HepG2 (cell line): ENCODE results near the gene CDC14A. TPM values are rescaled to one million over a fixed set of nuclear protein-coding genes. Genes with fewer than 3 reads are reported as not detected.

ENCODE experiments used
- BHLHE40 ChIP-seq: IDR thresholded peaks from 2 replicates; pipeline ENCODE4 v1.6.1; 2011; ENCODE audit warnings: low read length, improper control_type of control experiment
- EED ChIP-seq: sonication (generic); formaldehyde crosslinking; IDR thresholded peaks from 2 replicates; pipeline ENCODE4 v1.5.0; 2020; ENCODE audit warnings: mild to moderate bottlenecking, missing genetic modification reagents
- FOSL1 ChIP-seq: sonication (generic); formaldehyde crosslinking; IDR thresholded peaks from 2 replicates; pipeline ENCODE4 v1.9.0; 2021; ENCODE audit warnings: missing genetic modification reagents, borderline replicate concordance
- FOSL2 ChIP-seq: sonication (generic); formaldehyde crosslinking; IDR thresholded peaks from 2 replicates; pipeline ENCODE4 v1.4.0; 2020; ENCODE audit warnings: missing genetic modification reagents
- FOXP1 ChIP-seq, 2 experiments: fragments of 450-650 bp in 1 of 2; IDR thresholded peaks; 2 replicates each; pipeline ENCODE4 v1.6.1; 2017 to 2018; ENCODE audit warnings: antibody characterized with exemption in 1 of 2
- GATA4 ChIP-seq: sonication (generic); IDR thresholded peaks from 2 replicates; pipeline ENCODE4 v1.6.1; 2016; ENCODE audit warnings: antibody characterized with exemption, low read depth, borderline replicate concordance
- GTF2F1 ChIP-seq: fragments of 150-350 bp; IDR thresholded peaks from 2 replicates; pipeline ENCODE4 v1.6.1; 2014; ENCODE audit warnings: low read length
- HHEX ChIP-seq: IDR thresholded peaks from 2 replicates; pipeline ENCODE4 v1.6.1; 2016; ENCODE audit warnings: control low read depth
- JDP2 ChIP-seq: sonication (generic); formaldehyde crosslinking; IDR thresholded peaks from 2 replicates; pipeline ENCODE4 v1.8.1; 2022; ENCODE audit warnings: missing genetic modification reagents, borderline replicate concordance
- KAT7 ChIP-seq: IDR thresholded peaks from 2 replicates; pipeline ENCODE4 v1.6.1; 2018; ENCODE audit warnings: borderline replicate concordance, missing compliant biosample characterization
- NFIC ChIP-seq: IDR thresholded peaks from 2 replicates; pipeline ENCODE4 v1.6.1; 2012; ENCODE audit warnings: mild to moderate bottlenecking, low read length, inconsistent platforms
- NR2F6 ChIP-seq, 2 experiments: IDR thresholded peaks; 2 replicates each; pipeline ENCODE4 v1.6.1; 2016; ENCODE audit warnings: antibody characterized with exemption in 1 of 2, mild to moderate bottlenecking in 1 of 2
- SNAPC2 ChIP-seq: sonication (generic); formaldehyde crosslinking; IDR thresholded peaks from 2 replicates; pipeline ENCODE4 v1.8.1; 2022; ENCODE audit warnings: mild to moderate bottlenecking, missing genetic modification reagents
- SOX13 ChIP-seq, 3 experiments: fragments of 450-650 bp in 1 of 3; sonication (generic) in 1 of 3; formaldehyde crosslinking in 1 of 3; IDR thresholded peaks in 2 of 3; conservative IDR thresholded peaks in 1 of 3; 2 replicates each; pipeline versions ENCODE4 v1.5.0 to v1.6.1; 2016 to 2020; ENCODE audit warnings: antibody characterized with exemption in 1 of 3, mild to moderate bottlenecking in 1 of 3, missing compliant biosample characterization in 1 of 3, missing genetic modification reagents in 1 of 3, moderate library complexity in 1 of 3
- TBX3 ChIP-seq: fragments of 450-650 bp; IDR thresholded peaks from 2 replicates; pipeline ENCODE4 v1.6.1; 2017; ENCODE audit warnings: antibody characterized with exemption, mild to moderate bottlenecking, inconsistent platforms, borderline replicate concordance
- ZNF318 ChIP-seq: sonication (generic); formaldehyde crosslinking; IDR thresholded peaks from 2 replicates; pipeline ENCODE4 v1.4.0; 2020; ENCODE audit warnings: mild to moderate bottlenecking, missing genetic modification reagents
- ZNF383 ChIP-seq: sonication (generic); formaldehyde crosslinking; IDR thresholded peaks from 2 replicates; pipeline ENCODE4 v1.4.0; 2020; ENCODE audit warnings: missing genetic modification reagents, mild to moderate bottlenecking, borderline replicate concordance
- ZNF616 ChIP-seq: sonication (generic); formaldehyde crosslinking; IDR thresholded peaks from 2 replicates; pipeline ENCODE4 v1.5.0; 2020; ENCODE audit warnings: low read depth, mild to moderate bottlenecking, missing genetic modification reagents
- ZNF879 ChIP-seq: sonication (generic); formaldehyde crosslinking; IDR thresholded peaks from 2 replicates; pipeline ENCODE4 v1.8.1; 2023; ENCODE audit warnings: missing genetic modification reagents
- ZSCAN25 ChIP-seq: sonication (generic); formaldehyde crosslinking; IDR thresholded peaks from 2 replicates; pipeline ENCODE4 v1.8.0; 2022; ENCODE audit warnings: mild to moderate bottlenecking, missing genetic modification reagents
- polyA plus RNA-seq, 8 experiments: library from polyadenylated mRNA; depleted of rRNA in 3 of 8; stranded (reverse) in 7 of 8; unstranded in 1 of 8; fragments of >200 nt; fragmentation: Illumina TruSeq in 4 of 8; extraction: Trizol in 4 of 8; gene quantifications; 2 replicates each; pipeline versions ENCODE4 v1.2.1 to v1.2.3, GENCODE V29; 2011 to 2016; ENCODE audit warnings: low read depth in 4 of 8, missing spikeins in 1 of 8, mixed read lengths in 1 of 8; ENCODE audit not compliant: insufficient read depth in 1 of 8
- total RNA-seq, 5 experiments: library from RNA; depleted of rRNA; stranded (reverse); fragments of >200 nt; fragmentation: Illumina TruSeq; extraction: Trizol; gene quantifications; 2 replicates each; pipeline ENCODE4 v1.2.3, GENCODE V29; 2016; ENCODE audit warnings: low read depth in 1 of 5

The CDC14A gene
- total and polyA plus RNA-seq, 2 of the 13 experiments (the other 11 are each of a cell fraction or from before 2014, with no cell fraction given), result 2.8 to 4.9 TPM

DNA sequence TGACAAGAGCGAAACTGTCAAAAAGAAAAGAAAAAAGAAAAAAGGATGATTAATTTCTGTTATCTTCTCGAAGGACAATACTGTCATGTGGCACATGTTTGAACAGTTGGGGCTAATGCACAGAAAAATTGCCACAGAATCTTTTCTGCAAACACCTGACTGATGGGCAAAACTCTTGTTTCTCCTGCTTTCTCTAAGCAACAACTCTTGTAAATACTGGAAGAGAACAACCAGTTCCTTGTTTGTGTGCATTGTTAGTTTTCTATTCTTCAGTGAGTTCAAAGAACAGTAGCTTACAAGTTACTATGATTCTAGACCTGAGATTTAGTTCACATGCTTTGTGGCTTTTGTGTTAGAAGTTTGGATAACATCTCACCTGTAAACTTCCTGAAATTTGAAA, 60.7 kb downstream of the CDC14A start (continued):
- TF ChIP-seq ZNF318 (CRISPR knock-in tag) (no peak), HHEX (peak; percentile 76), SNAPC2 (CRISPR knock-in tag) (no peak), BHLHE40 (peak; percentile 64), KAT7 (no peak), JDP2 (CRISPR knock-in tag) (no peak), TBX3 (peak; percentile 60; the same call in 1 of the 2 replicates), GATA4 (no peak), ZNF879 (CRISPR knock-in tag) (no peak), SOX13 (IDR thresholded peaks at IDR 0.05) (peak; percentile 88), SOX13 (CRISPR knock-in tag; conservative IDR thresholded peaks at IDR 0.05 in 1 of 2, IDR thresholded peaks at IDR 0.05 in 1 of 2) (peak in 1 of 2 experiments; percentile 98; a peak in 2 of 4 replicates), NFIC (no peak), GTF2F1 (no peak), ZNF616 (no peak), FOXP1 (IDR thresholded peaks at IDR 0.05) (no peak), FOXP1 (CRISPR knock-in tag; IDR thresholded peaks at IDR 0.05) (peak; percentile 77), ZNF383 (CRISPR knock-in tag) (no peak), FOSL2 (CRISPR knock-in tag) (peak; percentile 31; the same call in 1 of the 2 replicates), EED (no peak), NR2F6 (IDR thresholded peaks at IDR 0.05) (no peak), NR2F6 (CRISPR knock-in tag; IDR thresholded peaks at IDR 0.05) (no peak), ZSCAN25 (CRISPR knock-in tag) (no peak), FOSL1 (CRISPR knock-in tag) (no peak)
